ENCODE data around the gene CNDP2.
"Not testable (repeated sequence)": the region's sequence is repeated elsewhere in the genome, so short reads cannot be mapped to it uniquely, and the experiment has no call there.

CNDP2 gene

GRCh38 chr18:74519320-74520095 is 23.3 kb downstream of the CNDP2 start:
- FAIRE-seq: no peak

GRCh38 chr18:74520096-74520833 is 24.1 kb downstream of the CNDP2 start:
- no peak for FAIRE-seq

GRCh38 chr18:74521068-74521725 is 25.0 kb downstream of the CNDP2 start:
- FAIRE-seq: no peak

- FAIRE-seq: no peak
Observed at GRCh38 chr18:74522635-74523548, 26.7 kb downstream of the CNDP2 start.

GRCh38 chr18:74524097-74524496 is 27.9 kb downstream of the CNDP2 start:
- FAIRE-seq: no peak

GRCh38 chr18:74524915-74525314 is 28.8 kb downstream of the CNDP2 start:
- FAIRE-seq: not testable (repeated sequence)

- FAIRE-seq: no peak
Observed at GRCh38 chr18:74525741-74526140, 29.6 kb downstream of the CNDP2 start.

GRCh38 chr18:74526488-74526887 is 30.3 kb downstream of the CNDP2 start:
- no peak for FAIRE-seq

GRCh38 chr18:74528478-74528877 is 32.3 kb downstream of the CNDP2 start:
- no peak for FAIRE-seq

GRCh38 chr18:74528913-74529312 is 32.8 kb downstream of the CNDP2 start:
- FAIRE-seq: no peak

GRCh38 chr18:74529378-74529777 is 33.2 kb downstream of the CNDP2 start:
- no peak for FAIRE-seq

- no peak for FAIRE-seq
Observed at GRCh38 chr18:74529811-74530583, 33.8 kb downstream of the CNDP2 start.

GRCh38 chr18:74530584-74530862 is 34.4 kb downstream of the CNDP2 start:
- FAIRE-seq: no peak

- FAIRE-seq: no peak
Observed at GRCh38 chr18:74531043-74531442, 34.9 kb downstream of the CNDP2 start.

- FAIRE-seq: no peak
Observed at GRCh38 chr18:74532511-74533025, 36.4 kb downstream of the CNDP2 start.

- no peak for FAIRE-seq
Observed at GRCh38 chr18:74533666-74534065, 37.5 kb downstream of the CNDP2 start.

- no peak for FAIRE-seq
Observed at GRCh38 chr18:74534150-74534969, 38.2 kb downstream of the CNDP2 start, which contains the start of gene CNDP1. TSS of gene CNDP1 (plus strand) at chr18:74534500. CDS start at chr18:74534668, 168 bp downstream.

- no peak for FAIRE-seq
Observed at GRCh38 chr18:74534981-74535649, 39.0 kb downstream of the CNDP2 start.

GRCh38 chr18:74539289-74539688 is 43.1 kb downstream of the CNDP2 start:
- FAIRE-seq: no peak

Measured in G401.6 (cell line).